Measurements from ENCODE around the gene GADL1. TPM values are rescaled to one million over a fixed set of nuclear protein-coding genes. Genes with fewer than 3 reads are reported as not detected.

Gene GADL1
- polyA plus RNA-seq, 1 experiment, result not detected

GRCh38 chr3:30766522-30766921 is 127.9 kb downstream of the GADL1 start:
- ChIA-PET CTCF (interaction anchor here (1.8 kb wide), 1 partner anchor 368 kb away, joined by 9 read pairs; no protein-coding TSS in a partner anchor), POLR2A (no interaction called here)
- no peaks in the 10 kb centered on the region for H3K27me3 ChIP-seq (ENCODE audit: control insufficient read depth, insufficient read depth, low read length)
- H3K27ac ChIP-seq (ENCODE audit: low read depth, low read length), result no peak overlapping the region
- TF ChIP-seq CTCF (IDR thresholded peaks at IDR 0.05; ENCODE audit: low read depth, low read length), result no peak
- no peaks in the 10 kb centered on the region for H3K9me3 ChIP-seq (ENCODE audit: control insufficient read depth, insufficient read depth, low read length)
- H3K4me3 ChIP-seq (ENCODE audit: low read depth, low read length), result no peak overlapping the region
- no peak for DNase-seq (ENCODE audit: low read depth, low spot score)

GRCh38 chr3:30764891-30765290 is 129.6 kb downstream of the GADL1 start:
- H3K4me3 ChIP-seq (ENCODE audit: low read depth, low read length), result no peak overlapping the region
- CTCF ChIA-PET, result interaction anchor here (1.0 kb wide), 1 partner anchor 169 kb away, joined by 4 read pairs; no protein-coding TSS in a partner anchor
- no peaks in the 10 kb centered on the region for H3K27me3 ChIP-seq (ENCODE audit: control insufficient read depth, insufficient read depth, low read length)
- TF ChIP-seq CTCF (IDR thresholded peaks at IDR 0.05; ENCODE audit: low read depth, low read length), result no peak
- DNase-seq (ENCODE audit: low read depth, low spot score), result no peak
- no peak overlapping the region for H3K27ac ChIP-seq (ENCODE audit: low read depth, low read length)
- H3K9me3 ChIP-seq (ENCODE audit: control insufficient read depth, insufficient read depth, low read length), result no peaks in the 10 kb centered on the region
- POLR2A ChIA-PET, result no interaction called here

DNA sequence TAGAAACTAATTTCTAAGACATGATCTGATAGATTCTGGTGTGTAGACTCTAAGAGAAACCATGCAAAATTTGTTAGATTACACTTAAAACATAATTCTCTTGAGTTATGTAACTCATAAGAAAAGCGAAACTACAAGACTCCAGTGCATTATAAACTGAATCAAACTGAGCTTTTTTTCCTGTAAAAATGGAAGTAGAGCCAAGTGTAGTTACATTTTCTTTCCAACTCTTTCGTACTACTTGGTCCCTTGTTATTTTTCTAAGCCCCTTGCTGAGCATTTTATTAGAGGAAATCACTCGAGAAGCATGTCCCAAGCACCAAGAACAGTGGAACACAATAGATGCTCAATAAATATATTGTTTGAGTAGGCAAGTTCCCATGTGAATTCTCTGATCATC is 130.2 kb downstream of the GADL1 start:
- ChIA-PET POLR2A (no interaction called here), CTCF (interaction anchor here (1.0 kb wide), 1 partner anchor 170 kb away, joined by 4 read pairs; no protein-coding TSS in a partner anchor)
- no peaks in the 10 kb centered on the region for H3K27me3 ChIP-seq (ENCODE audit: control insufficient read depth, insufficient read depth, low read length)
- H3K27ac ChIP-seq (ENCODE audit: low read depth, low read length), result no peak overlapping the region
- no peak overlapping the region for H3K4me3 ChIP-seq (ENCODE audit: low read depth, low read length)
- no peak for TF ChIP-seq CTCF (IDR thresholded peaks at IDR 0.05; ENCODE audit: low read depth, low read length)
- no peaks in the 10 kb centered on the region for H3K9me3 ChIP-seq (ENCODE audit: control insufficient read depth, insufficient read depth, low read length)
- no peak for DNase-seq (ENCODE audit: low read depth, low spot score)

DNA sequence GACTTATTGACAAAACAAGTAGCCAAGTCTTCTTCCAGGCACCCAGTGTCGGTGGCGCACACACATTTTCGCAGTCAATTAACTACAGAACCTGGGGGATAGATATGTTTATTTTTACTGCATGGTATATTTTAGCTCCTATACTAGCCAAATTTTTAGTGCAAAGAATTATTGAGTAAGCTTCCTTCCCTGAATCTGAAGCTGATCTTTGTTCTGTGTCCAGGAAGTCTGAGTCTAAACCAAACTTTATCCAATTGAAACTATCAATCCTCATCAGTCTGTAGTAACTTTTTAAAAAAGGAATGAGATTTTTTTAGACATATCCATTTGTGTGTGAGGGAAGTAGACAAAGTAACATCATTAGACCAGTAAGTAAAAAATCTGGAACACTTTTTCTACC is 133.1 kb downstream of the GADL1 start:
- POLR2A ChIA-PET, result no interaction called here
- CTCF ChIA-PET, result interaction anchor here (1.7 to 4.9 kb wide), 2 partner anchors 8 to 719 kb away, joined by 4 to 35 read pairs; no protein-coding TSS in a partner anchor
- no peak for TF ChIP-seq CTCF (IDR thresholded peaks at IDR 0.05; ENCODE audit: low read depth, low read length)
- Histone ChIP-seq H3K27ac (ENCODE audit: low read depth, low read length) (no peak overlapping the region), H3K27me3 (ENCODE audit: control insufficient read depth, insufficient read depth, low read length) (no peaks in the 10 kb centered on the region), H3K9me3 (ENCODE audit: control insufficient read depth, insufficient read depth, low read length) (no peaks in the 10 kb centered on the region), H3K4me3 (ENCODE audit: low read depth, low read length) (no peak overlapping the region)
- DNase-seq (ENCODE audit: low read depth, low spot score), result no peak

DNA sequence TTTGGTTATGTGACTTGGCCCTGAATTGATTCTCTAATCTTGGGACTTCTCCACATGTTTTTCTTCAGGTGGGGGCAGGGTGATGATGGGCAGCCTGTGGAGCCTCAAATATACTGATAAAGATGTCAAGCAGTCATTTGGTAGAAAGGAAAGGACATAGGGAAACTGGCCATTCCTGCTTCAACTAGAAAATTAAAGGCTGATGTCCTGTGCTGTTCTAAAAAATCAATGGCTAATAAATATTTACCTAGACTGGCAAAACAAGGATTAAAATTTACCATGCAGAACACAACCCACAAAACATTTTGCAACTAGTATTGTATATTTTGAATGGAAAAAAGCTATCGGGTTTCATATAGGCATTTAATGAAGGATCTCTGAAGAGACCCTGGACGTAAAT is 133.7 kb downstream of the GADL1 start:
- no peak overlapping the region for H3K4me3 ChIP-seq (ENCODE audit: low read depth, low read length)
- H3K27ac ChIP-seq (ENCODE audit: low read depth, low read length), result no peak overlapping the region
- no peak for TF ChIP-seq CTCF (IDR thresholded peaks at IDR 0.05; ENCODE audit: low read depth, low read length)
- CTCF ChIA-PET, result interaction anchor here (1.7 to 4.9 kb wide), 2 partner anchors 8 to 718 kb away, joined by 4 to 35 read pairs; no protein-coding TSS in a partner anchor
- DNase-seq (ENCODE audit: low read depth, low spot score), result no peak
- POLR2A ChIA-PET, result no interaction called here
- no peaks in the 10 kb centered on the region for H3K27me3 ChIP-seq (ENCODE audit: control insufficient read depth, insufficient read depth, low read length)
- no peaks in the 10 kb centered on the region for H3K9me3 ChIP-seq (ENCODE audit: control insufficient read depth, insufficient read depth, low read length)
